ENCODE results near the gene OLFML2B.

Gene OLFML2B

GRCh38 chr1:161936786-161937185, 86.9 kb downstream of the OLFML2B start:
- DNase-seq: no peak
- in situ Hi-C loops (cut with HindIII; ENCODE audit: low pct_ligation_motif_present, low pct_unique_long_range_greater_than_20kb, low sequenced_read_pairs): no loop called here

GRCh38 chr1:161935264-161935663, 88.4 kb downstream of the OLFML2B start:
- no peak for DNase-seq
- in situ Hi-C loops (cut with HindIII; ENCODE audit: low pct_ligation_motif_present, low pct_unique_long_range_greater_than_20kb, low sequenced_read_pairs): no loop called here

GRCh38 chr1:161933592-161934588, 89.8 kb downstream of the OLFML2B start:
- DNase-seq: no peak
- in situ Hi-C loops (cut with HindIII; ENCODE audit: low pct_ligation_motif_present, low pct_unique_long_range_greater_than_20kb, low sequenced_read_pairs): no loop called here

Data from ACHN (cell line).